GM12874 (cell line): ENCODE measurements around the gene ACOT8.

Experiments used
- CTCF ChIP-seq: IDR thresholded peaks from 2 replicates; pipeline ENCODE4 v1.5.1; 2011; ENCODE audit warnings: low read depth, mild to moderate bottlenecking, control low read depth, low read length, moderate library complexity; ENCODE audit not compliant: insufficient read depth

ACOT8 gene

GRCh38 chr20:45867136-45867818 lies 10.1 kb upstream of the ACOT8 start:
- no peak for TF ChIP-seq CTCF

GRCh38 chr20:45866454-45866853 lies 9.3 kb upstream of the ACOT8 start:
- no peak for TF ChIP-seq CTCF

- no peak for TF ChIP-seq CTCF
These were observed 6.6 kb upstream of the ACOT8 start for GRCh38 chr20:45863543-45864470.

- no peak for TF ChIP-seq CTCF
These were observed 4.3 kb upstream of the ACOT8 start for GRCh38 chr20:45861221-45862075.

- TF ChIP-seq CTCF: no peak
These were observed 3.5 kb upstream of the ACOT8 start for GRCh38 chr20:45860560-45861220.

GRCh38 chr20:45859916-45860315 lies 2.7 kb upstream of the ACOT8 start:
- no peak for TF ChIP-seq CTCF
